Testis (tissue), 3 donors: ENCODE data around the gene CDKAL1. TPM values are rescaled to one million over a fixed set of nuclear protein-coding genes. Genes with fewer than 3 reads are reported as not detected.

Experiments used
- DNase-seq: peaks from one replicate; pipeline ENCODE4 v3.0.0-alpha.2; 2019
- H3K27ac ChIP-seq, 2 donors: fragments of 200-600 bp; sonication (generic); one replicate each; pipeline ENCODE4 v1.5.1; 2019
- H3K27me3 ChIP-seq: fragments of 200-600 bp; sonication (generic); one replicate; pipeline ENCODE4 v1.5.1; 2019
- H3K36me3 ChIP-seq: fragments of 200-600 bp; sonication (generic); one replicate; pipeline ENCODE4 v1.5.1; 2017; ENCODE audit warnings: low read depth; ENCODE audit errors: missing control alignments
- H3K4me1 ChIP-seq: fragments of 200-600 bp; sonication (generic); one replicate; pipeline ENCODE4 v1.5.1; 2019
- H3K4me3 ChIP-seq, 2 donors: fragments of 200-600 bp; sonication (generic); one replicate each; pipeline ENCODE4 v1.5.1; 2017 to 2019
- H3K9me3 ChIP-seq: fragments of 200-600 bp; sonication (generic); one replicate; pipeline ENCODE4 v1.5.1; 2017
- POLR2A ChIP-seq: fragments of 450-650 bp; IDR thresholded peaks from one replicate; pipeline ENCODE4 v1.6.1; 2017; ENCODE audit warnings: antibody characterized with exemption, mild to moderate bottlenecking, moderate library complexity
- WGBS, 2 donors: methylation state at CpG; one replicate each; pipeline ENCODE4 v1.1.5; 2018; 5-methylcytosine and 5-hydroxymethylcytosine counted together
- intact Hi-C: fragments of 100-400 bp; cut with DNase I; formaldehyde crosslinking; loops from one replicate; pipeline ENCODE4 v1.15.1; 2023; ENCODE audit warnings: low total_unique reads
- polyA plus RNA-seq: library from polyadenylated mRNA; stranded (reverse); fragments of 350-450 nt; fragmentation: Illumina TruSeq; extraction: RNeasy Lipid Tissue Mini Kit (QIAGEN cat#74804); gene quantifications from one replicate; pipeline ENCODE4 v1.2.3, GENCODE V29; 2014; ENCODE audit warnings: low read depth, low replicate concordance; ENCODE audit not compliant: insufficient read depth
- total RNA-seq, 2 donors: library from RNA; depleted of rRNA; stranded (reverse); fragments of >200 nt; gene quantifications; one replicate each; pipeline ENCODE4 v1.2.3, GENCODE V29; 2016
- TF ChIP-seq, protein P1 (sequence below), 3 experiments: fragments of 450-650 bp in 2 of 3; fragments of 200-600 bp in 1 of 3; sonication (generic) in 1 of 3; IDR thresholded peaks; one replicate each; pipeline ENCODE4 v1.5.1; 2016 to 2019; ENCODE audit warnings: antibody characterized with exemption in 3 of 3, mild to moderate bottlenecking in 2 of 3, moderate library complexity in 1 of 3

Gene CDKAL1
- total and polyA plus RNA-seq, 3 donors from 2014 or later, result 11.1 to 18.5 (median 16.1) TPM

DNA sequence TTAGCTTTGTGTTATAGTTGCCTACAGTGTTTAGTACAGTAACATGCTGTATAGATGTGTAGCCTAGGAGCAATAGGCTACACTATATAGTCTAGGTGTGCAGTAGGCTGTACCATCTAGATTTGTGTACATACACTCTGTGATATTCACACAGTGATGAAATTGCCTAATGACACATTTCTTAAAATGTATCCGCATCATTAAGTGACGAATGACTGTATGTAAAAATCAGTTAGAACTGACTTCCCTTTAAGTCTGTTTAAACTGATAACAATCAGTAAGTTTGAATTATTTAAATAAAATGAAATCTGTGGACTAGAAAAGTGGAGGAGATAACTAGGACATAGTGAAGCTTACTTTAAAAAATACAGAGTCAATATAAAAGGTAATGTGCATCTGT lies 176.1 kb downstream of the CDKAL1 start:
- WGBS, 2 donors, result 95 to 97% methylated on average over 2 of the region's 2 CpGs
- TF ChIP-seq, protein P1, sequence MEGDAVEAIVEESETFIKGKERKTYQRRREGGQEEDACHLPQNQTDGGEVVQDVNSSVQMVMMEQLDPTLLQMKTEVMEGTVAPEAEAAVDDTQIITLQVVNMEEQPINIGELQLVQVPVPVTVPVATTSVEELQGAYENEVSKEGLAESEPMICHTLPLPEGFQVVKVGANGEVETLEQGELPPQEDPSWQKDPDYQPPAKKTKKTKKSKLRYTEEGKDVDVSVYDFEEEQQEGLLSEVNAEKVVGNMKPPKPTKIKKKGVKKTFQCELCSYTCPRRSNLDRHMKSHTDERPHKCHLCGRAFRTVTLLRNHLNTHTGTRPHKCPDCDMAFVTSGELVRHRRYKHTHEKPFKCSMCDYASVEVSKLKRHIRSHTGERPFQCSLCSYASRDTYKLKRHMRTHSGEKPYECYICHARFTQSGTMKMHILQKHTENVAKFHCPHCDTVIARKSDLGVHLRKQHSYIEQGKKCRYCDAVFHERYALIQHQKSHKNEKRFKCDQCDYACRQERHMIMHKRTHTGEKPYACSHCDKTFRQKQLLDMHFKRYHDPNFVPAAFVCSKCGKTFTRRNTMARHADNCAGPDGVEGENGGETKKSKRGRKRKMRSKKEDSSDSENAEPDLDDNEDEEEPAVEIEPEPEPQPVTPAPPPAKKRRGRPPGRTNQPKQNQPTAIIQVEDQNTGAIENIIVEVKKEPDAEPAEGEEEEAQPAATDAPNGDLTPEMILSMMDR (IDR thresholded peaks at IDR 0.05), result no peak
- no peak for TF ChIP-seq POLR2A
- DNase-seq, result no peak
- H3K27me3 ChIP-seq, result no peaks in the 10 kb centered on the region
- H3K36me3 ChIP-seq, result no peaks in the 10 kb centered on the region
- intact Hi-C loops, result no loop called here
- H3K9me3 ChIP-seq, result no peaks in the 10 kb centered on the region
- H3K27ac ChIP-seq, result no peak overlapping the region
- no peaks in the 10 kb centered on the region for H3K4me1 ChIP-seq
- H3K4me3 ChIP-seq, result no peak overlapping the region

DNA sequence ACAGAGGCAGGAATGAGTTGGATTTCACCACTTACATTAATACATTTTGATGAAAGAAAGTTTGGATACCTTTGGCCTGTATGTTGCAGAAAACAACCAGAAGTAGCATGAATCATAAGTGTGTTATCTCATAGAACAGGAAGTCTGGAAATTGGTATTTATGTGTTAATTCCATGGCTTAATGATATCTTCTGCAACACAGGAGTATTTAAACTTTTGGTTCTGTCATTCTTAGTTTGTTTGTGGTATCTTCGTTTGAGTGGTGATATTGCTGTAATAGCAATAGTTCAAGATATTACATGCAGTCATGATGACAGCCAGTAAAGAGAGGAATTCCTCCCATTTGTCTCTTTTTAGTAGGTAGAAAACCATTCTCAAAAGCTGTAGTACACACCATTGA lies 177.3 kb downstream of the CDKAL1 start:
- no peaks in the 10 kb centered on the region for H3K4me1 ChIP-seq
- no peak for DNase-seq
- WGBS, 2 donors, result 71 to 80% methylated on average over 1 of the region's 1 CpG
- no peaks in the 10 kb centered on the region for H3K9me3 ChIP-seq
- no peak overlapping the region for H3K4me3 ChIP-seq
- no peak for TF ChIP-seq POLR2A
- TF ChIP-seq, protein P1 (IDR thresholded peaks at IDR 0.05), result no peak
- H3K27ac ChIP-seq, result no peak overlapping the region
- no peaks in the 10 kb centered on the region for H3K27me3 ChIP-seq
- no peaks in the 10 kb centered on the region for H3K36me3 ChIP-seq
- intact Hi-C loops, result no loop called here

DNA sequence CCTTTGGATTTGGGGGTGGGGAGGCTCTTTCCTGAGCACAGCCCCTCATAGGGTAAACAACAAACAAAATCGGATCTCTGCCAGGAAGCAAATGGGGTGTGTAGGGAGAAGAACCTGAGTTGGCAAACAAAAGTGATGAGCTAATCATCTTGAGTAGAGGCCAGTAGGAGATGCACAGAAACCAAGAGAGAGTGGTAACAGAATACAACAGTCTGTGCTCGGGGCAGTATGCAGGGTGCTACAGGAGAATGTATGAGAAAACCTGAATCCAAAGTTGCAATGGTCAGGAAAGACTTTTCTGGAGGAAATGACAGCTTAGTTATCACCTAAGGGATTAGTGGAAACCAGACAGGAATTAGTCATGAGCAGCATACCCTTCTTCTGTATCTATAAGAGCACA lies 177.8 kb downstream of the CDKAL1 start:
- DNase-seq, result no peak
- Histone ChIP-seq H3K27ac (no peak overlapping the region), H3K4me3 (no peak overlapping the region), H3K9me3 (no peaks in the 10 kb centered on the region), H3K36me3 (no peaks in the 10 kb centered on the region), H3K4me1 (no peaks in the 10 kb centered on the region), H3K27me3 (no peaks in the 10 kb centered on the region)
- TF ChIP-seq, protein P1 (IDR thresholded peaks at IDR 0.05), result no peak
- no peak for TF ChIP-seq POLR2A
- WGBS, 2 donors, result 80 to 86% methylated on average over 2 of the region's 2 CpGs
- intact Hi-C loops, result no loop called here

DNA sequence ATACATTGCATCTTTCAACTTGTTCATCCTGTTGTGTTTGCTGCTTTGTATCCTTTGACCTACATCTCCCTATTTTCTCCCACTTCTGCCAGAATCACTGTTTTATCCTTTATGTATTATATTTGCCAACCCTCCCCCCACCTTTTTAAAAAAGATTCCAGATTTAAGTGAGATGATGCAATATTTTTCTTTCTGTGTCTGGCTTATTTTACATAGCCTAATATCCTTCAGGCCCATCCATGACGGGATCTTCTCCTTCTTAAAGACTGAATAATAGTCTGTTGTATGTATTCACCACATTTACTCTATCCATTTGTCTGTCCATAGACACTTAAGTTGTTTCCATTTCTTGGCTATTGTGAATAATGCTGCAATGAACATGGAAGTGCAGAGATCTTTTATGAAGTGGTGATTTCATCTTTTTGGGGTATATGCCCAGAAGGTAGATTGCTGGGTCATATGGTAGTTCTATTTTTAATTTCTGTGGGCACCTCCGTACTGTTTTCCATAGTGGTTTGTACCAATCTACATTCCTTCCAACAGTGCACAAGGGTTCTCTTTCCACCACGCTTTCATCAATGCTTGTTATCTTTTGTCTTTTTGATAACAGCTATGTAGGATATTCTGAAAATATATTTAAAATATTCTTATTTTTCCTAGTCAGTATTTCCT lies 181.0 kb downstream of the CDKAL1 start:
- Histone ChIP-seq H3K4me3 (no peak overlapping the region), H3K36me3 (no peaks in the 10 kb centered on the region), H3K27me3 (no peaks in the 10 kb centered on the region), H3K27ac (no peak overlapping the region), H3K9me3 (no peaks in the 10 kb centered on the region), H3K4me1 (no peaks in the 10 kb centered on the region)
- no peak for DNase-seq
- intact Hi-C loops, result no loop called here
- TF ChIP-seq POLR2A, result no peak
- TF ChIP-seq, protein P1 (IDR thresholded peaks at IDR 0.05), result no peak
- WGBS, 2 donors, result 64 to 80% methylated on average over 3 of the region's 3 CpGs

DNA sequence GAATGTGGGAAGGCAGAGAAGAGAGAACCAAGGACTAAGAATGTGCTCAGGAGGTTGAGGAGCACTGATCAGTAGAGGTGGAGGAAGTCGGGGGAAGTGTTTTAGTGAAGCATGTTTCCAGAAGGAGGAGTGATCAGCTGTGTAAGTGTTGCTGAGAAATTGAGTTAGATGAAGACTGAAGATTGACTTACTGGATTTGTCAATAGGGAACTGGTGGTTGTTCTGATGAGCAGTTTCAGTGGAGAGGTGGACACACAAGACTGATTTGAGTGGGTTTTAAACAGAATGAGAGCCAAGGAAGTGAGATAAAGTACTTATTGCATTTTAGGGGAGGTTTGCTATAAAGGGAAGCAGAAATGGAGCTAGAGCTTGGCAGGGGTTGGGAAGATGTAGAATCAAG lies 182.6 kb downstream of the CDKAL1 start:
- intact Hi-C loops, result no loop called here
- H3K9me3 ChIP-seq, result no peaks in the 10 kb centered on the region
- WGBS, 2 donors, result 74 to 83% methylated on average over 1 of the region's 1 CpG
- no peaks in the 10 kb centered on the region for H3K27me3 ChIP-seq
- DNase-seq, result no peak
- TF ChIP-seq POLR2A, result no peak
- TF ChIP-seq, protein P1 (IDR thresholded peaks at IDR 0.05), result no peak
- no peak overlapping the region for H3K4me3 ChIP-seq
- H3K27ac ChIP-seq, result no peak overlapping the region
- no peaks in the 10 kb centered on the region for H3K36me3 ChIP-seq
- H3K4me1 ChIP-seq, result no peaks in the 10 kb centered on the region
